ENCODE data around the gene TMEM50A. TPM values are rescaled to one million over a fixed set of nuclear protein-coding genes. Genes with fewer than 3 reads are reported as not detected.
"Not testable (repeated sequence)": the region's sequence is repeated elsewhere in the genome, so short reads cannot be mapped to it uniquely, and the experiment has no call there.

The TMEM50A gene
- total RNA-seq, 3 donors from 2014 or later: 81.6 to 117 (median 97.0) TPM

DNA sequence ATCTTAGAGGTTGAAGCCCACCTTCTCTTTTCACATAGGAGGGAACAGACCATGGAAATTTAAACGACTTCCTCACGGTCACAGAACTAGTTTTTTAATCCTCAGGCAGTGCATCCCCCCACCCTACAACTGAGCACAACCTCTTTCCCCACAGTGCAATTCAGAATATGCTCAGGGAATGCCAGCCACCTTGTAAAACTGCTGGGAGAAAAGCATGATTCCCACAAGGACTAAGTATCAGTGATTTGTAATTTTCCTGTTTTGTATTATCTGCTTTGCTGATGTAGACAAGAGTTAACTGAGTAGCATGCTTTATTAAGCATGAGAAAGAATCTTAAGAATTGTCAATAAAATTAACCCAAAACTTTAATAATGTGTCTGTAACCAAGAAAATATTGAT lies 23.8 kb downstream of the TMEM50A start:
- no peak overlapping the region for H3K4me3 ChIP-seq
- no peak for DNase-seq (ENCODE audit: low spot score in 2 of 2)
- H3K27ac ChIP-seq: peak overlapping the region; percentile 40 to 71
- peaks cover 3% of the 10 kb centered on the region for H3K36me3 ChIP-seq
- intact Hi-C loops (cut with DNase I; ENCODE audit: low total_unique reads): no loop called here
- TF ChIP-seq, protein P1, sequence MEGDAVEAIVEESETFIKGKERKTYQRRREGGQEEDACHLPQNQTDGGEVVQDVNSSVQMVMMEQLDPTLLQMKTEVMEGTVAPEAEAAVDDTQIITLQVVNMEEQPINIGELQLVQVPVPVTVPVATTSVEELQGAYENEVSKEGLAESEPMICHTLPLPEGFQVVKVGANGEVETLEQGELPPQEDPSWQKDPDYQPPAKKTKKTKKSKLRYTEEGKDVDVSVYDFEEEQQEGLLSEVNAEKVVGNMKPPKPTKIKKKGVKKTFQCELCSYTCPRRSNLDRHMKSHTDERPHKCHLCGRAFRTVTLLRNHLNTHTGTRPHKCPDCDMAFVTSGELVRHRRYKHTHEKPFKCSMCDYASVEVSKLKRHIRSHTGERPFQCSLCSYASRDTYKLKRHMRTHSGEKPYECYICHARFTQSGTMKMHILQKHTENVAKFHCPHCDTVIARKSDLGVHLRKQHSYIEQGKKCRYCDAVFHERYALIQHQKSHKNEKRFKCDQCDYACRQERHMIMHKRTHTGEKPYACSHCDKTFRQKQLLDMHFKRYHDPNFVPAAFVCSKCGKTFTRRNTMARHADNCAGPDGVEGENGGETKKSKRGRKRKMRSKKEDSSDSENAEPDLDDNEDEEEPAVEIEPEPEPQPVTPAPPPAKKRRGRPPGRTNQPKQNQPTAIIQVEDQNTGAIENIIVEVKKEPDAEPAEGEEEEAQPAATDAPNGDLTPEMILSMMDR (IDR thresholded peaks at IDR 0.05): no peak
- TF ChIP-seq POLR2A (IDR thresholded peaks at IDR 0.05) (no peak), POLR2AphosphoS5 (IDR thresholded peaks at IDR 0.05) (no peak)
- H3K4me1 ChIP-seq: no peaks in the 10 kb centered on the region
- H3K9me3 ChIP-seq: no peaks in the 10 kb centered on the region
- no peaks in the 10 kb centered on the region for H3K27me3 ChIP-seq

DNA sequence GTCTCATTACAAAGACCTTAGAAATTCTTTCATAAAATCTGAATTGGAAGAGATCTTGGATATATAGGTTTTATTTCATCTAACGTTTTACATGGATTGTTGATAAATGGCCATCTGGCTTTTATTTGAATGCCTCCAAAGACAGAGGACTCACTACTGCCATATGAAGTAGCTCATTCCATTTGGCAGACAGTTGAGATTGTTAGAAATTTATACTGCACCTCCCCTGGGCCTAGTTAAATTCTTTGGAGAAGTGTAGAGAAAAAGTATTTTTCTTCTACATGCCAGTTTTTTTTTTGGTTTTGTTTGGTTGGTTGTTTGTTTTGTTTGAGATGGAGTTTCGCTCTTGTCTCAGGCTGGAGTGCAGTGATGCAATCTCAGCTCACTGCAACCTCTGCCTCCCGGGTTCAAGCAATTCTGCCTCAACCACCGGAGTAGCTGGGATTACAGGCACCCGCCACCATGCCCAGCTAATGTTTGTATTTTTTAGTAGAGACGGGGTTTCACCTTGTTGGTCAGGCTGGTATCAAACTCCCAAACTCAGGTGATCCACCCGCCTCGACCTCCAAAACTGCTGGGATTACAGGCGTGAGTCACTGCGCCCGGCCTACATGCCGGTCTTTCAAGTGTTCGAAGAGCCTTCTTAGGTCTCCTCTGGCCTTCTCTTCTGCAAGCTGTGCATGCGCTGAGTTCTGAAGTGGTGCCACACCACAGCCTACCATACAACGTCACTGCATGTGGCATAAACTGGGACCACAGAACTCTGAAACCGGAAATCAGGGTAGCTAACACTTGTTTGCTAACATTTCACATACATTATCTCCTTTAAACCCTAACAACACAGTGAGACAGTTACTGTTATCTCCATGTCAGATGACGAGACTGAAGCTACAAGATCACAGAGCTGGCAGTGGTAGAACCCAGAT lies 24.8 kb downstream of the TMEM50A start:
- H3K27ac ChIP-seq; H3K36me3 ChIP-seq; H3K4me3 ChIP-seq; H3K4me1 ChIP-seq; intact Hi-C loops (cut with DNase I; ENCODE audit: low total_unique reads); H3K9me3 ChIP-seq; H3K27me3 ChIP-seq; DNase-seq (ENCODE audit: low spot score in 2 of 2): not testable (repeated sequence)

DNA sequence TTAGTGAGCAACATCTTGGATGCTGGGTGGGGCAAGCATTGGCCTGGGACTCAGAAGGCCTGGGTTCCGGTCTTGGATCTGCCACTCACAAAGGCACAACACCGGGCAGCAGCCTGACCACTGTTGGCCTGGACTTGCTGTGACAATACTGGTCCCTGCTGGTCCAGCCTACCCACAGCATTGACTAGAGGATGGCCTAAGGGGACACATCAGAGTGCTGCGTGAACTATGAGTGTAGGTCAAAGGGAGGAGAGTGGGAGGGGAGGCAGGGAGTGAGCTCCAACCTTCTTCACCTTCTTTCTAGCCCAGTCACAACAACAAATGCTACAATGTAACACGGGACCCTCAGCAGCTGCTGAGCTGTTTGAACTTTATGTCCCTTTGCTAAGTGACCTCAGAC lies 31.1 kb downstream of the TMEM50A start:
- intact Hi-C loops (cut with DNase I; ENCODE audit: low total_unique reads): no loop called here
- H3K4me3 ChIP-seq: no peak overlapping the region
- H3K27ac ChIP-seq: no peak overlapping the region
- no peaks in the 10 kb centered on the region for H3K36me3 ChIP-seq
- no peaks in the 10 kb centered on the region for H3K4me1 ChIP-seq
- DNase-seq (ENCODE audit: low spot score in 2 of 2): no peak
- TF ChIP-seq, protein P1 (IDR thresholded peaks at IDR 0.05): no peak
- TF ChIP-seq POLR2A (IDR thresholded peaks at IDR 0.05): no peak
- TF ChIP-seq POLR2AphosphoS5 (IDR thresholded peaks at IDR 0.05): no peak
- H3K9me3 ChIP-seq: no peaks in the 10 kb centered on the region
- no peaks in the 10 kb centered on the region for H3K27me3 ChIP-seq

DNA sequence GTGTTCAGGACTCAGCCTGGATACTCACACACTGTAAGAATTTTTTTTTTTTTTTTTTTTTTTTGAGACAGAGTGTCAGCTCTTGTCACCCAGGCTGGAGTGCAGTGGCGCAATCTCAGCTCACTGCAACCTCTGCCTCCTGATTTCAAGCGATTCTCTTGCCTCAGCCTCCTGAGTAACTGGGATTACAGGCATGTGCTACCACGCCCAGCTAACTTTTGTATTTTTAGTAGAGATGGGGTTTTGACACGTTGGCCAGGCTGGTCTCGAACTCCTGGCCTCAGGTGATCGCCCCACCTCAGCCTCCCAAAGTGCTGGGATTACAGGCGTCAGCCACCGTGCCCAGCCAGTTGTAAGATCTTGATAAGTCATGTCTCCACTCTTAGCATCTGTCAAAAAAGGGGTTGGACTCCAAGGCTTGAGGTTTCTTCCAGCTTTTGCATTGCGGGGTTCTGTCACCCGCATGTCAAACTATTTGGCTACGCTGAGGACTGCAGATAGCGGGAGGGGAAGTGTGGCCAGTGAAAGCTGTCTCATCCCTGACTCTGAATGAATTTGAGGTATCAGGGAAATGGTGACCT lies 31.6 kb downstream of the TMEM50A start:
- DNase-seq (ENCODE audit: low spot score in 2 of 2); H3K27me3 ChIP-seq: not testable (repeated sequence)

DNA sequence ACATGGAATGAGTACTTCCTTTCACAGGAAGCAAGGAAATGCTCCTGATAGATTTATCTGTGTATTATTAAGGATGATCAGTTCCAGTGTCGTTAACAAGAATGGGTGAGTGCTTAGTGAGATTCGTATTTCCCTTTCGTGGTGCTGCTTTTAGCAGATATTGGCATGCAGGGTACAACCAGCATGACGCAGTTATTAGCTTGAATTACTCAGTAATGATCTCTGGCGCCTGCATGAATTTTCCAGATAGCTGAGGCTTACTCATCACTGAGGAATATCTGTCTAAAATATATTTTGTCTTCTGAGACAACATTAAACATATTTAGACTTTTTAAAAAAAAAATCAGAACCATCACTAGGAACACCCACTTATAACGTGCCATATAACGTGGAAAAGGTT lies 33.6 kb downstream of the TMEM50A start:
- H3K36me3 ChIP-seq; DNase-seq (ENCODE audit: low spot score in 2 of 2); intact Hi-C loops (cut with DNase I; ENCODE audit: low total_unique reads); H3K9me3 ChIP-seq; H3K27me3 ChIP-seq; H3K4me1 ChIP-seq; H3K27ac ChIP-seq; H3K4me3 ChIP-seq: not testable (repeated sequence)

More for the DNA sequence above, 31.6 kb downstream of the TMEM50A start:
- H3K36me3 ChIP-seq; intact Hi-C loops (cut with DNase I; ENCODE audit: low total_unique reads); H3K4me3 ChIP-seq; H3K4me1 ChIP-seq; H3K27ac ChIP-seq; H3K9me3 ChIP-seq: not testable (repeated sequence)

DNA sequence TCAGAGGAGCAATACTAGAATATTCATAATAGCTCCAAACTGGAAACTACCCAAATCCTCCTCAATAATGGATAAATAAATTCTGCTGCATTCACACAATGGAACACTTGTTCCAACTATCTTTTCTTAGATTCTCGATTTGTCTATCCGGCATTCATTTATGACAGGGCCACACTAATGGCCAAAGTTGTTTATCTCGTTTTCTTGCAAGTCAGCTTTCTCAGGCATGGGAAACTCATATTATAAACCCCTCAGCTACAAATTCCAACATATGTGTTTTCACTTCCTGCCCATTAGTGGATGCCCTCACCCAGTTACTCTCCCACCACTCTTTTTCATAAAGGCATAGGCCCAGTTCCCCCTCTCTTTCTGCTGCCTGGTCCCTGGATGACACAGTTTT lies 40.2 kb downstream of the TMEM50A start:
- intact Hi-C loops (cut with DNase I; ENCODE audit: low total_unique reads); H3K27me3 ChIP-seq; DNase-seq (ENCODE audit: low spot score in 2 of 2); H3K4me3 ChIP-seq; H3K36me3 ChIP-seq; H3K27ac ChIP-seq; H3K9me3 ChIP-seq; H3K4me1 ChIP-seq: not testable (repeated sequence)

DNA sequence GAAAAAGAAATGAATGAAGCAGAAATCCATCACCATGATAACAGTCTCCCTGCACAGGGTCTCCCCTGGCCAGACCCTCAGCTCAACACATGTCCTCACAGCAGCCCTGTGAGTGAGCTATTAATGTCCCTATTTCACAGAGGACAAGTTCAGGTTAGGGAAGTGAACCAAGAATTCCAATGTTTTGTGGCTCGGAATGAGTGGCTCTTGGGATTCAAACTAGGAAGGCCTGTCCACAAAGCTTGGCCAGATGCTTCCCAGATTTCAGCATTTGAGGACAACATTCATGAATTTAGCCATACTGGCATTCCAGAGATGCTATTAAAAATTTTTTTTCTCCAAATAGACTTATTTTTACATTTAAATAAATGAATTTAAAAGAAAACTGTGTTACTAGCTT lies 44.4 kb downstream of the TMEM50A start:
- H3K36me3 ChIP-seq; H3K4me1 ChIP-seq; intact Hi-C loops (cut with DNase I; ENCODE audit: low total_unique reads); DNase-seq (ENCODE audit: low spot score in 2 of 2); H3K27ac ChIP-seq; H3K9me3 ChIP-seq; H3K4me3 ChIP-seq; H3K27me3 ChIP-seq: not testable (repeated sequence)

DNA sequence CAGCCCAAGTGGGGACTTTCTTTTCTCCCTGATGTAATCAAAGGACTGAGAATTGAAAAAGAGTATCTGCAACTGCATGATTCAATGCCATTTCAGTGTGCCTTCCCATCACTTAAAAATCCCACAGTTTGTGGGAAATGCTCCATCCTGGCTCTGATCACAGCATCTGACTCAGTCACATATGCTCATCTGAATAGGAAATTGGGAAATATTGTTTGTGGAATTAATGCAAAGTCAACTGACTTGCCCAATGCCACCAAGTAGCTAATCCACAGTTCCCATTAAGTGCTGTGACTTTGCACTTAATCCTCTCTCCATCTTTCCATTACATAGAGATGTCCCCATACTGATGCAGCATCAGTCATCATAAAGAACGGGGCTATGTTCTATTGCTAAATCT lies 45.0 kb downstream of the TMEM50A start:
- H3K4me1 ChIP-seq; DNase-seq (ENCODE audit: low spot score in 2 of 2); H3K27ac ChIP-seq; H3K27me3 ChIP-seq; H3K36me3 ChIP-seq; H3K9me3 ChIP-seq; H3K4me3 ChIP-seq; intact Hi-C loops (cut with DNase I; ENCODE audit: low total_unique reads): not testable (repeated sequence)

DNA sequence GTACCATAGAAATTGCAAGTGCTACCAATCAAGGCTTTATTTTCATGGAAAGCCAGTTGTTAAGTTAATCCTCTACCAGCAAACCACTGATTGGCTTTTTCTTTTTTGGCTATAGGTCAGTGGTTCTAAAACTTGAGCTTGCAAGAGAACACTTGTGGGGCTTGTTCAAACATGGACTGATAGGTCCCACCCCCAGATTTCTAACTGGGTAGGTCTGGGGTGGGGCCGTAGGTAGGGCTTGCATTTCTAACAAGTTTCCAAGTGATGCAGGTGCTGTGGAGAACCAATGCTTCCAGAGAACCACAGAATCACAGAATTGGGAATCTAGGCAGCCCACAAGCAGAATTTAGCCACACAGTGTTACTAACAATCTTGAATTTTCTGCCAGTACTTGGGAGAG lies 45.7 kb downstream of the TMEM50A start:
- H3K27me3 ChIP-seq; intact Hi-C loops (cut with DNase I; ENCODE audit: low total_unique reads); H3K4me1 ChIP-seq; H3K27ac ChIP-seq; H3K9me3 ChIP-seq; DNase-seq (ENCODE audit: low spot score in 2 of 2); H3K36me3 ChIP-seq; H3K4me3 ChIP-seq: not testable (repeated sequence)

DNA sequence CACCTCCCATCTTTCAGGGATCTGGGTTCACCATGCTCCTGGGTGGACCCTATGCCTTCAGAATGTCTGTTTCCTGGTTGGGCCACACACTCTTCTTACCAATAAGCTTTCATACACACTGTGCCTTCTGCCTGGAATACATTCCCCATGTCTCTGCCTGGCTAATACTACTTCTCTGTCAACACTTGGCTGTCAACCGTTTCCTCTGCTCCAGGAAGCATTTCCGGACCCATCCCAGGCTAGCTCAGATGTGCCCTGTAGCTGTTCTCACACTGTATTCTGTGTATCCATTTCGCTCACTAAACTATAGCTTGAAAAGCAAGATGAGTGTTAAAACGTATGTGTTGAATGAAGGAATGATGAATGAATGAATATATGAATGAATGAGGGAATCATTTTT lies 49.0 kb downstream of the TMEM50A start:
- intact Hi-C loops (cut with DNase I; ENCODE audit: low total_unique reads); H3K27ac ChIP-seq; H3K9me3 ChIP-seq; H3K27me3 ChIP-seq; H3K4me1 ChIP-seq; H3K36me3 ChIP-seq; DNase-seq (ENCODE audit: low spot score in 2 of 2); H3K4me3 ChIP-seq: not testable (repeated sequence)

DNA sequence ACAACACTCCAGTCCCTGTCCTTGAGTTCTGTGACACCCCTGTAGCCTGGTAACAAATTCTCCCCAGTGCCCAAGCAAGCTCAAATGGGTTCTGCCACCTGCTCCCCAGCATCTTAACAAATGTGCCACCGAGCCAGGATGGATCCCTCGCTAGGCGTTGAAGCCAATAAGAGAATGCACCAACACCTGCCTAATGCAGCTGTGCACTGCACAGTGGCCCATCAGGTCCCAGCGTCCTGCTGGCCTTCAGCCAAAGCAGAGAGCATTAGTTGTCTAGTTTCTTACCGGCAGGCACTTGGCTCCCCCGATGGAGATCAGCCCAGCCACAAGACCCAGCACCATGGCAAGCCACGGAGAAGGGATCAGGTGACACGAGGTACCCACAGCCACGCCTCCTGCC lies 50.6 kb downstream of the TMEM50A start:
- intact Hi-C loops (cut with DNase I; ENCODE audit: low total_unique reads); H3K4me1 ChIP-seq; H3K9me3 ChIP-seq; H3K36me3 ChIP-seq; H3K4me3 ChIP-seq; H3K27ac ChIP-seq; H3K27me3 ChIP-seq; DNase-seq (ENCODE audit: low spot score in 2 of 2): not testable (repeated sequence)
